Thoracic aorta (tissue), 2 donors: Measurements from ENCODE around the gene CST6. TPM values are rescaled to one million over a fixed set of nuclear protein-coding genes. Genes with fewer than 3 reads are reported as not detected.

Experiments
- ATAC-seq: fragments of 150-250 bp; one replicate; pipeline ENCODE4 v1.8.0; 2017; ENCODE audit warnings: low read depth; ENCODE audit not compliant: insufficient number of reproducible peaks, low FRiP score
- DNase-seq: peaks from one replicate; pipeline ENCODE4 v3.0.0-alpha.2; 2020; ENCODE audit warnings: low spot score
- H3K27ac ChIP-seq, 2 donors: fragments of 200-600 bp; sonication (generic); 1 replicate in 1 of 2; 2 replicates in 1 of 2; pipeline ENCODE4 v1.5.1; 2016; ENCODE audit warnings: mild to moderate bottlenecking in 2 of 2, moderate library complexity in 2 of 2
- H3K27me3 ChIP-seq: fragments of 200-600 bp; sonication (generic); replicated peaks from 2 replicates; pipeline ENCODE4 v1.6.0; 2016; ENCODE audit warnings: mild to moderate bottlenecking; ENCODE audit not compliant: insufficient read depth
- H3K36me3 ChIP-seq: fragments of 200-600 bp; sonication (generic); one replicate; pipeline ENCODE4 v1.5.1; 2016
- H3K4me1 ChIP-seq, 2 donors: fragments of 200-600 bp; sonication (generic); 1 replicate in 1 of 2; 2 replicates in 1 of 2; pipeline versions ENCODE4 v1.5.1 to v1.6.0; 2016; ENCODE audit warnings: low read depth in 2 of 2, mild to moderate bottlenecking in 1 of 2; ENCODE audit not compliant: control insufficient read depth in 1 of 2
- H3K4me3 ChIP-seq: fragments of 200-600 bp; sonication (generic); 2 replicates; pipeline ENCODE4 v1.5.1; 2016; ENCODE audit warnings: mild to moderate bottlenecking
- H3K9me3 ChIP-seq: fragments of 200-600 bp; sonication (generic); 2 replicates; pipeline ENCODE4 v1.5.1; 2016
- CTCF ChIP-seq: fragments of 200-600 bp; sonication (generic); IDR thresholded peaks from one replicate; pipeline ENCODE4 v1.5.1; 2019; ENCODE audit warnings: antibody characterized with exemption
- total RNA-seq, 2 donors: library from RNA; depleted of rRNA; stranded (reverse); fragments of >200 nt; gene quantifications; one replicate each; pipeline versions ENCODE4 v1.1.0 to v1.2.3, GENCODE V29; 2016

Gene CST6
- total RNA-seq, 2 donors from 2014 or later: 4.5 to 16.9 TPM

GRCh38 chr11:66012371-66012945, 650 bp downstream of the CST6 start:
- H3K9me3 ChIP-seq: no peaks in the 10 kb centered on the region
- H3K4me3 ChIP-seq: no peak overlapping the region
- DNase-seq (no peak), ATAC-seq (no peak)
- no peaks in the 10 kb centered on the region for H3K27me3 ChIP-seq
- H3K27ac ChIP-seq: peak overlapping the region; percentile 90 to 97
- no peaks in the 10 kb centered on the region for H3K36me3 ChIP-seq
- H3K4me1 ChIP-seq: peaks cover 34 to 62% of the 10 kb centered on the region in 2 donors
- no peak for TF ChIP-seq CTCF

- Histone ChIP-seq H3K4me3 (no peak overlapping the region), H3K27ac (peak overlapping the region; percentile 90 to 97), H3K4me1 (peaks cover 34 to 62% of the 10 kb centered on the region in 2 donors), H3K36me3 (no peaks in the 10 kb centered on the region), H3K27me3 (no peaks in the 10 kb centered on the region), H3K9me3 (no peaks in the 10 kb centered on the region)
- no peak for ATAC-seq
- no peak for TF ChIP-seq CTCF
- no peak for DNase-seq
Observed at GRCh38 chr11:66012946-66013761, 1.3 kb downstream of the CST6 start.

- TF ChIP-seq CTCF: no peak
- no peaks in the 10 kb centered on the region for H3K36me3 ChIP-seq
- H3K9me3 ChIP-seq: no peaks in the 10 kb centered on the region
- no peak overlapping the region for H3K4me3 ChIP-seq
- peak overlapping the region; percentile 90 to 97 for H3K27ac ChIP-seq
- DNase-seq (no peak), ATAC-seq (no peak)
- H3K4me1 ChIP-seq: peaks cover 34 to 62% of the 10 kb centered on the region in 2 donors
- H3K27me3 ChIP-seq: no peaks in the 10 kb centered on the region
Observed at GRCh38 chr11:66013762-66014100, 1.9 kb downstream of the CST6 start.

- peaks cover 34 to 62% of the 10 kb centered on the region in 2 donors for H3K4me1 ChIP-seq
- H3K27ac ChIP-seq: peak overlapping the region; percentile 92 to 97
- no peak for TF ChIP-seq CTCF
- DNase-seq: no peak
- no peaks in the 10 kb centered on the region for H3K9me3 ChIP-seq
- H3K36me3 ChIP-seq: no peaks in the 10 kb centered on the region
- H3K4me3 ChIP-seq: peak overlapping the region; percentile 55
- no peaks in the 10 kb centered on the region for H3K27me3 ChIP-seq
- no peak for ATAC-seq
Observed at GRCh38 chr11:66014804-66015453, 3.1 kb downstream of the CST6 start.

- Histone ChIP-seq H3K27ac (peak overlapping the region; percentile 92 to 97), H3K4me3 (peak overlapping the region; percentile 55), H3K36me3 (no peaks in the 10 kb centered on the region), H3K27me3 (no peaks in the 10 kb centered on the region), H3K4me1 (peaks cover 34 to 60% of the 10 kb centered on the region in 2 donors), H3K9me3 (no peaks in the 10 kb centered on the region)
- ATAC-seq: peak; percentile 62
- DNase-seq: peak; percentile 83
- no peak for TF ChIP-seq CTCF
Observed at GRCh38 chr11:66015454-66015881, 3.7 kb downstream of the CST6 start.
